OCI-LY1 (cell line): Measurements from ENCODE around the gene LPGAT1.

Experiments
- CTCF ChIP-seq: fragments of 200-600 bp; sonication (generic), shearing (Covaris generic); IDR thresholded peaks from 2 replicates; pipeline ENCODE4 v1.5.1; 2017; ENCODE audit warnings: mild to moderate bottlenecking, antibody characterized with exemption, low read length, moderate library complexity, mixed read lengths
- EZH2 ChIP-seq: fragments of 200-600 bp; sonication (generic), shearing (Covaris generic); IDR thresholded peaks from 2 replicates; pipeline ENCODE4 v1.8.0; 2017; ENCODE audit warnings: borderline replicate concordance, mixed run types, mild to moderate bottlenecking, antibody characterized with exemption, low read length, moderate library complexity, mixed read lengths

DNA sequence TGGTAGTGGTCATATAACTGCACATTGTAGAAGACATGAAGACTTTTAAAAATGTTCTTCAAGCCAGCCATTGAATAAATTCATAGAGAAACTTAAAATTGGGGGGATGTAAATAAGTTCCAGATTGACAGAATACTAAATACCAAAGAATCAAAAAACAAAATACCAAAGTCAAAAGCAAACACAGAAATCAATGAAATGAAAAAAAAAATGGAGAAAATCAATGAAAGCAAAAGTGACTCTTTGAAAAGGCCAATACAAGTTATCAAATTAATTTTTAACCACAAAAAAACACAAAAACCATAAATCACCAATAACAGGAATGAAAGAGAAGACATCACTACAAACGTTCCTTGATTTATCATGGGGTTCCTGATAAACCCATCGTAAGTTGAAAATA lies 25.6 kb downstream of the LPGAT1 start:
- TF ChIP-seq CTCF, result no peak
- TF ChIP-seq EZH2, result no peak
